HEK293 (cell line): Measurements from ENCODE around the gene OR5B21.

ENCODE experiments used
- CTCF ChIA-PET: fragments of 350-600 bp; formaldehyde crosslinking; extraction: SDS; loops from one replicate; lab custom pipeline; 2021; ENCODE audit warnings: antibody characterized with exemption; lab: Yijun Ruan, JAX
- POLR2A ChIA-PET: fragments of 300-600 bp; formaldehyde crosslinking; extraction: SDS; loops from one replicate; lab custom pipeline; 2020; ENCODE audit warnings: antibody characterized with exemption, inconsistent platforms; lab: Yijun Ruan, JAX
- H3K27ac ChIP-seq: fragments of 200-500 bp; sonication (Bioruptor generic); 2 replicates; pipeline ENCODE4 v1.5.1; 2014; ENCODE audit warnings: low read depth, low read length, control low read depth, inconsistent platforms; ENCODE audit errors: extremely low read depth
- H3K36me3 ChIP-seq, 2 experiments: fragments of 200-500 bp in 1 of 2; sonication (Bioruptor generic) in 1 of 2; 1 replicate in 1 of 2; 2 replicates in 1 of 2; pipeline ENCODE4 v1.5.1; 2014 to 2017; ENCODE audit warnings: inconsistent platforms in 2 of 2, low read length in 2 of 2; ENCODE audit not compliant: control insufficient read depth in 2 of 2, insufficient read depth in 1 of 2
- H3K4me1 ChIP-seq: fragments of 200-500 bp; sonication (Bioruptor generic); 2 replicates; pipeline ENCODE4 v1.5.1; 2014; ENCODE audit warnings: mild to moderate bottlenecking, low read length, inconsistent platforms; ENCODE audit not compliant: control insufficient read depth, insufficient read depth
- H3K4me3 ChIP-seq: 2 replicates; pipeline ENCODE4 v1.5.1; 2011; ENCODE audit warnings: low read depth, mild to moderate bottlenecking, control low read depth, low read length, moderate library complexity
- H3K9me3 ChIP-seq: fragments of 200-500 bp; sonication (Bioruptor generic); 2 replicates; pipeline ENCODE4 v1.5.1; 2014; ENCODE audit warnings: low read depth, low read length, inconsistent platforms; ENCODE audit not compliant: control insufficient read depth, insufficient read depth
- AEBP2 ChIP-seq: fragments of 450-650 bp; formaldehyde crosslinking; IDR thresholded peaks from 2 replicates; pipeline ENCODE4 v1.5.1; 2016; ENCODE audit warnings: missing biosample characterization, missing genetic modification characterization, borderline replicate concordance
- FEZF1 ChIP-seq: fragments of 450-650 bp; formaldehyde crosslinking; IDR thresholded peaks from 2 replicates; pipeline ENCODE4 v1.5.1; 2016; ENCODE audit warnings: missing biosample characterization, missing genetic modification characterization
- GLIS1 ChIP-seq: fragments of 450-650 bp; formaldehyde crosslinking; IDR thresholded peaks from 2 replicates; pipeline ENCODE4 v1.5.1; 2016; ENCODE audit warnings: missing biosample characterization, missing genetic modification characterization
- HOXC10 ChIP-seq: sonication (generic); formaldehyde crosslinking; IDR thresholded peaks from 2 replicates; pipeline ENCODE4 v1.8.1; 2023; ENCODE audit warnings: mild to moderate bottlenecking, missing genetic modification reagents
- PBX3 ChIP-seq: sonication (generic); formaldehyde crosslinking; IDR thresholded peaks from 2 replicates; pipeline ENCODE4 v1.8.1; 2022; ENCODE audit warnings: mild to moderate bottlenecking, moderate library complexity, missing genetic modification reagents
- PRDM1 ChIP-seq: fragments of 450-650 bp; formaldehyde crosslinking; IDR thresholded peaks from 2 replicates; pipeline ENCODE4; 2016; ENCODE audit warnings: missing biosample characterization, missing genetic modification characterization
- PRDM10 ChIP-seq: fragments of 450-650 bp; formaldehyde crosslinking; IDR thresholded peaks from 2 replicates; pipeline ENCODE4 v1.5.1; 2016; ENCODE audit warnings: missing biosample characterization, missing genetic modification characterization
- REPIN1 ChIP-seq: fragments of 450-650 bp; formaldehyde crosslinking; IDR thresholded peaks from 2 replicates; pipeline ENCODE4 v1.5.1; 2017; ENCODE audit warnings: missing biosample characterization, missing genetic modification characterization, low read depth
- SETDB1 ChIP-seq: IDR thresholded peaks from one replicate; pipeline ENCODE4 v1.6.1; 2017; ENCODE audit warnings: mild to moderate bottlenecking, low read length, moderate library complexity, mixed read lengths; ENCODE audit not compliant: insufficient read length
- TSHZ1 ChIP-seq: fragments of 450-650 bp; formaldehyde crosslinking; IDR thresholded peaks from 2 replicates; pipeline ENCODE4 v1.5.1; 2016; ENCODE audit warnings: missing biosample characterization, missing genetic modification characterization, borderline replicate concordance
- ZNF114 ChIP-seq: fragments of 450-650 bp; formaldehyde crosslinking; IDR thresholded peaks from 2 replicates; pipeline ENCODE4 v1.5.0; 2017; ENCODE audit warnings: missing biosample characterization, missing genetic modification characterization
- ZNF184 ChIP-seq: fragments of 450-650 bp; IDR thresholded peaks from 2 replicates; pipeline ENCODE4 v1.5.1; 2018; ENCODE audit warnings: missing biosample characterization, mild to moderate bottlenecking, missing genetic modification characterization
- ZNF2 ChIP-seq: fragments of 450-650 bp; formaldehyde crosslinking; IDR thresholded peaks from 2 replicates; pipeline ENCODE4 v1.5.1; 2016; ENCODE audit warnings: missing biosample characterization, missing genetic modification characterization
- ZNF311 ChIP-seq: fragments of 450-650 bp; formaldehyde crosslinking; IDR thresholded peaks from 2 replicates; pipeline ENCODE4 v1.5.1; 2017; ENCODE audit warnings: missing biosample characterization, missing genetic modification characterization, borderline replicate concordance
- ZNF324 ChIP-seq: fragments of 450-650 bp; formaldehyde crosslinking; IDR thresholded peaks from 2 replicates; pipeline ENCODE4 v1.5.1; 2016; ENCODE audit warnings: missing biosample characterization, missing genetic modification characterization
- ZNF366 ChIP-seq: fragments of 450-650 bp; formaldehyde crosslinking; conservative IDR thresholded peaks from 2 replicates; pipeline ENCODE4 v1.5.1; 2016; ENCODE audit warnings: missing biosample characterization, missing genetic modification characterization
- ZNF426 ChIP-seq: fragments of 450-650 bp; formaldehyde crosslinking; IDR thresholded peaks from 2 replicates; pipeline ENCODE4 v1.5.1; 2017; ENCODE audit warnings: missing biosample characterization, missing genetic modification characterization, mild to moderate bottlenecking, inconsistent platforms, moderate library complexity
- ZNF501 ChIP-seq: fragments of 450-650 bp; formaldehyde crosslinking; IDR thresholded peaks from 2 replicates; pipeline ENCODE4 v1.5.1; 2016; ENCODE audit warnings: missing biosample characterization, missing genetic modification characterization
- ZNF529 ChIP-seq: fragments of 450-650 bp; formaldehyde crosslinking; IDR thresholded peaks from 2 replicates; pipeline ENCODE4 v1.5.1; 2017; ENCODE audit warnings: missing genetic modification characterization, missing biosample characterization; ENCODE audit not compliant: insufficient replicate concordance
- ZNF530 ChIP-seq: fragments of 450-650 bp; formaldehyde crosslinking; IDR thresholded peaks from 2 replicates; pipeline ENCODE4 v1.5.1; 2016; ENCODE audit warnings: low read depth, missing biosample characterization, missing genetic modification characterization
- ZNF596 ChIP-seq: fragments of 450-650 bp; IDR thresholded peaks from 2 replicates; pipeline ENCODE4 v1.5.0; 2018; ENCODE audit warnings: missing biosample characterization, mild to moderate bottlenecking, missing genetic modification characterization, moderate library complexity
- ZNF610 ChIP-seq: fragments of 450-650 bp; formaldehyde crosslinking; IDR thresholded peaks from 2 replicates; pipeline ENCODE4 v1.5.1; 2016; ENCODE audit warnings: missing biosample characterization, missing genetic modification characterization, borderline replicate concordance
- ZNF768 ChIP-seq: fragments of 450-650 bp; formaldehyde crosslinking; IDR thresholded peaks from 2 replicates; pipeline ENCODE4 v1.5.1; 2018; ENCODE audit warnings: missing biosample characterization, mild to moderate bottlenecking, missing genetic modification characterization

The OR5B21 gene

GRCh38 chr11:58508005-58508404 lies at the start of gene OR5B21:
OR5B21 (minus strand) TSS chr11:58508105; CDS start chr11:58508105, 0 bp downstream.
- Histone ChIP-seq H3K9me3 (no peaks in the 10 kb centered on the region), H3K4me3 (no peak within 1 kb of the TSS), H3K27ac (no peak within 1 kb of the TSS), H3K36me3 (no peaks in the 10 kb centered on the region), H3K4me1 (no peaks in the 10 kb centered on the region)
- POLR2A ChIA-PET = no interaction called here
- CTCF ChIA-PET = interaction anchor here (6.5 kb wide), 1 partner anchor 16 kb away, joined by 43 read pairs; no protein-coding TSS in a partner anchor
- no peak for TF ChIP-seq ZNF768 (tag by site-specific recombination)
- TF ChIP-seq ZNF114 (tag by site-specific recombination) = no peak
- no peak for TF ChIP-seq PBX3 (CRISPR knock-in tag)
- TF ChIP-seq HOXC10 (CRISPR knock-in tag) = no peak
- no peak for TF ChIP-seq PRDM10 (tag by site-specific recombination)
- TF ChIP-seq REPIN1 = no peak
- no peak for TF ChIP-seq AEBP2
- no peak for TF ChIP-seq ZNF366
- TF ChIP-seq ZNF530 = no peak
- TF ChIP-seq ZNF324 (tag by site-specific recombination) = no peak
- no peak for TF ChIP-seq PRDM1 (tag by site-specific recombination)
- TF ChIP-seq ZNF596 (tag by site-specific recombination) = no peak
- TF ChIP-seq FEZF1 (tag by site-specific recombination) = no peak
- no peak for TF ChIP-seq ZNF426 (tag by site-specific recombination)
- TF ChIP-seq ZNF610 (tag by site-specific recombination) = no peak
- TF ChIP-seq SETDB1 = no peak
- no peak for TF ChIP-seq ZNF2 (tag by site-specific recombination)
- TF ChIP-seq ZNF501 (tag by site-specific recombination) = no peak
- no peak for TF ChIP-seq ZNF529 (tag by site-specific recombination)

GRCh38 chr11:58549644-58550043 lies 41.7 kb upstream of the OR5B21 start:
- ChIA-PET POLR2A (no interaction called here), CTCF (interaction anchor here (0.6 to 1.0 kb wide), 2 partner anchors 18 to 356 kb away, joined by 3 read pairs; no protein-coding TSS in a partner anchor)
- H3K36me3 ChIP-seq = peaks cover 0 to 56% of the 10 kb centered on the region in 2 experiments; a peak in 2 of 3 replicates
- H3K4me1 ChIP-seq = no peaks in the 10 kb centered on the region
- H3K4me3 ChIP-seq = no peak overlapping the region
- H3K9me3 ChIP-seq = no peaks in the 10 kb centered on the region
- no peak overlapping the region for H3K27ac ChIP-seq
- TF ChIP-seq TSHZ1 (tag by site-specific recombination) = no peak
- TF ChIP-seq ZNF311 = no peak
- TF ChIP-seq GLIS1 = no peak
- TF ChIP-seq ZNF184 (tag by site-specific recombination) = no peak
- no peak for TF ChIP-seq AEBP2
